Stomach (tissue), 4 donors: ENCODE results near the gene NHLH1.

Source experiments
- CTCF ChIP-seq, 7 experiments: fragments of 450-650 bp in 4 of 7; fragments of 200-600 bp in 3 of 7; sonication (generic) in 3 of 7; IDR thresholded peaks; one replicate each; pipeline ENCODE4 v1.5.1; 2016 to 2019; ENCODE audit warnings: antibody characterized with exemption in 7 of 7, control low read depth in 2 of 7, mild to moderate bottlenecking in 1 of 7
- POLR2A ChIP-seq, 4 donors: fragments of 450-650 bp; IDR thresholded peaks; one replicate each; pipeline ENCODE4 v1.6.1; 2016; ENCODE audit warnings: antibody characterized with exemption in 4 of 4, control low read depth in 2 of 4, mild to moderate bottlenecking in 1 of 4, moderate library complexity in 1 of 4

GRCh38 chr1:160322831-160323230 is 44.0 kb upstream of the NHLH1 start:
- no peak for TF ChIP-seq CTCF (IDR thresholded peaks at IDR 0.05)
- TF ChIP-seq POLR2A (IDR thresholded peaks at IDR 0.05) = no peak
